OCI-LY7 (cell line): ENCODE measurements around the gene LAMA3.

Experiments
- CTCF ChIP-seq: fragments of 200-600 bp; sonication (generic); conservative IDR thresholded peaks from 2 replicates; pipeline ENCODE4 v1.5.1; 2014; ENCODE audit warnings: mild to moderate bottlenecking, antibody characterized with exemption, low read length, moderate library complexity, mixed read lengths
- EZH2phosphoT487 ChIP-seq: fragments of 200-600 bp; sonication (generic); IDR thresholded peaks from 2 replicates; pipeline ENCODE4 v1.6.1; 2018; ENCODE audit warnings: low read depth, borderline replicate concordance, mild to moderate bottlenecking, mixed run types, antibody characterized with exemption, low read length, moderate library complexity, mixed read lengths

GRCh38 chr18:23855721-23856120 lies 166.5 kb downstream of the LAMA3 start:
- TF ChIP-seq CTCF = no peak
- TF ChIP-seq EZH2phosphoT487 = no peak
